Caco-2 (cell line): ENCODE data around the gene CCDC70. TPM values are rescaled to one million over a fixed set of nuclear protein-coding genes. Genes with fewer than 3 reads are reported as not detected.

Experiments used
- BruUV-seq: library from RNA; stranded (reverse); fragments of 400-500 nt; replicated peaks from 2 replicates; lab custom pipeline; 2021; lab: Mats Ljungman, UMichigan
- CTCF ChIA-PET: fragments of 300-600 bp; sonication (Branson Sonifier 250); formaldehyde crosslinking; loops from one replicate; lab custom pipeline; 2022; ENCODE audit warnings: antibody characterized with exemption; lab: Charles Lee
- POLR2A ChIA-PET: fragments of 300-600 bp; sonication (Branson Sonifier 250); formaldehyde crosslinking; loops from one replicate; lab custom pipeline; 2022; ENCODE audit warnings: antibody characterized with exemption; lab: Charles Lee
- DNase-seq, 2 experiments: peaks; one replicate each; pipeline versions ENCODE4 v3.0.0 to v3.0.0-alpha.2; 2020 to 2022
- H3K27me3 ChIP-seq: replicated peaks from 2 replicates; pipeline ENCODE4 v1.6.0; 2011; ENCODE audit warnings: low read length; ENCODE audit not compliant: control insufficient read depth, insufficient read depth
- H3K36me3 ChIP-seq: 2 replicates; pipeline ENCODE4 v1.5.1; 2011; ENCODE audit warnings: low read length; ENCODE audit not compliant: control insufficient read depth, insufficient read depth
- H3K4me1 ChIP-seq: fragments of 250-450 bp; sonication (Bioruptor Pico); 2 replicates; pipeline ENCODE4 v1.5.1; 2020; ENCODE audit warnings: mild to moderate bottlenecking
- H3K4me3 ChIP-seq: 2 replicates; pipeline ENCODE4 v1.5.1; 2011; ENCODE audit warnings: low read depth, mild to moderate bottlenecking, control low read depth, low read length
- H3K9me3 ChIP-seq: fragments of 250-450 bp; sonication (Bioruptor Pico); 2 replicates; pipeline ENCODE4 v1.5.1; 2020; ENCODE audit warnings: mild to moderate bottlenecking, moderate library complexity
- H3K27ac Mint-ChIP-seq: one replicate; pipeline ENCODE4 v1.8.0; 2022; ENCODE audit warnings: mixed read lengths; ENCODE audit not compliant: unreplicated experiment
- H3K27me3 Mint-ChIP-seq: one replicate; pipeline ENCODE4 v1.8.0; 2022; ENCODE audit warnings: mixed read lengths; ENCODE audit not compliant: insufficient read depth, unreplicated experiment
- H3K36me3 Mint-ChIP-seq: one replicate; pipeline ENCODE4 v1.8.0; 2022; ENCODE audit warnings: mild to moderate bottlenecking, mixed read lengths; ENCODE audit not compliant: insufficient read depth, unreplicated experiment
- H3K4me1 Mint-ChIP-seq: one replicate; pipeline ENCODE4 v1.8.0; 2022; ENCODE audit warnings: low read depth, mixed read lengths; ENCODE audit not compliant: unreplicated experiment
- H3K4me3 Mint-ChIP-seq: one replicate; pipeline ENCODE4 v1.8.0; 2022; ENCODE audit warnings: mild to moderate bottlenecking, moderate library complexity, mixed read lengths; ENCODE audit not compliant: unreplicated experiment
- H3K9me3 Mint-ChIP-seq: one replicate; pipeline ENCODE4 v1.8.0; 2022; ENCODE audit warnings: mixed read lengths; ENCODE audit not compliant: unreplicated experiment
- CTCF ChIP-seq, 2 experiments: fragments of 200-600 bp in 1 of 2; IDR thresholded peaks; 1 replicate in 1 of 2; 2 replicates in 1 of 2; pipeline versions ENCODE4 v1.5.1 to v1.8.0; 2011 to 2022; ENCODE audit warnings: antibody characterized with exemption in 1 of 2, control low read depth in 1 of 2, inconsistent platforms in 1 of 2, low read depth in 1 of 2, low read length in 1 of 2, mild to moderate bottlenecking in 1 of 2, moderate library complexity in 1 of 2; ENCODE audit not compliant: insufficient read depth in 1 of 2, severe bottlenecking in 1 of 2, unreplicated experiment in 1 of 2
- intact Hi-C: fragments of 100-400 bp; cut with micrococcal nuclease; formaldehyde crosslinking; loops from one replicate; pipeline ENCODE4 v1.10.0; 2022; ENCODE audit not compliant: unreplicated experiment
- total RNA-seq: library from RNA; stranded (reverse); gene quantifications from 2 replicates; pipeline ENCODE4 v1.2.3, GENCODE V29; 2022

CCDC70 gene
- total RNA-seq, 1 experiment from 2014 or later = not detected

- H3K27me3 Mint-ChIP-seq = no peaks in the 10 kb centered on the region
- no peak for TF ChIP-seq CTCF (IDR thresholded peaks at IDR 0.05; ENCODE audit: insufficient read depth in 1 of 2, low read depth in 1 of 2, low read length in 1 of 2, severe bottlenecking in 1 of 2, unreplicated experiment in 1 of 2)
- 0 out of 2 replicates have a peak, but pooled peaks cover 5% of the 10 kb centered on the region for H3K9me3 ChIP-seq
- no peak overlapping the region for H3K4me3 ChIP-seq
- POLR2A ChIA-PET = no interaction called here
- DNase-seq = no peak
- intact Hi-C loops = no loop called here
- no peaks in the 10 kb centered on the region for H3K4me1 Mint-ChIP-seq
- no peaks in the 10 kb centered on the region for H3K36me3 ChIP-seq
- H3K27me3 ChIP-seq = no peaks in the 10 kb centered on the region
- CTCF ChIA-PET = no interaction called here
- H3K36me3 Mint-ChIP-seq = no peaks in the 10 kb centered on the region
- no peak overlapping the region for H3K4me3 Mint-ChIP-seq
- BruUV-seq = no TSS peak
- H3K27ac Mint-ChIP-seq = no peak overlapping the region
- H3K9me3 Mint-ChIP-seq = peaks cover 7% of the 10 kb centered on the region
- no peaks in the 10 kb centered on the region for H3K4me1 ChIP-seq
Observed at GRCh38 chr13:51885651-51886050, 23.9 kb downstream of the CCDC70 start.

- no peaks in the 10 kb centered on the region for H3K27me3 ChIP-seq
Observed at GRCh38 chr13:51887468-51887867, 25.7 kb downstream of the CCDC70 start.

GRCh38 chr13:51892657-51893056, 30.9 kb downstream of the CCDC70 start:
- CTCF ChIA-PET = interaction anchor here (1.0 to 1.2 kb wide), 3 partner anchors 20 to 235 kb away, joined by 3 to 4 read pairs (median 3); no protein-coding TSS in a partner anchor
- POLR2A ChIA-PET = no interaction called here
- no TSS peak for BruUV-seq

More at GRCh38 chr13:51887468-51887867, 25.7 kb downstream of the CCDC70 start:
- no peak overlapping the region for H3K4me3 ChIP-seq
- 0 out of 2 replicates have a peak, but pooled peaks cover 5% of the 10 kb centered on the region for H3K9me3 ChIP-seq
- Mint-ChIP-seq H3K36me3 (no peaks in the 10 kb centered on the region), H3K4me3 (no peak overlapping the region), H3K4me1 (no peaks in the 10 kb centered on the region), H3K27ac (no peak overlapping the region), H3K9me3 (peaks cover 7% of the 10 kb centered on the region), H3K27me3 (no peaks in the 10 kb centered on the region)
- intact Hi-C loops = no loop called here
- BruUV-seq = no TSS peak
- no peaks in the 10 kb centered on the region for H3K36me3 ChIP-seq
- no peak for DNase-seq
- POLR2A ChIA-PET = no interaction called here
- H3K4me1 ChIP-seq = no peaks in the 10 kb centered on the region
- no peak for TF ChIP-seq CTCF (IDR thresholded peaks at IDR 0.05; ENCODE audit: insufficient read depth in 1 of 2, low read depth in 1 of 2, low read length in 1 of 2, severe bottlenecking in 1 of 2, unreplicated experiment in 1 of 2)
- CTCF ChIA-PET = no interaction called here

More at GRCh38 chr13:51892657-51893056, 30.9 kb downstream of the CCDC70 start:
- intact Hi-C loops = no loop called here
- Mint-ChIP-seq H3K27me3 (no peaks in the 10 kb centered on the region), H3K4me1 (peaks cover 8% of the 10 kb centered on the region), H3K4me3 (no peak overlapping the region), H3K36me3 (no peaks in the 10 kb centered on the region), H3K27ac (no peak overlapping the region), H3K9me3 (no peaks in the 10 kb centered on the region)
- no peak for TF ChIP-seq CTCF (IDR thresholded peaks at IDR 0.05; ENCODE audit: insufficient read depth in 1 of 2, low read depth in 1 of 2, low read length in 1 of 2, severe bottlenecking in 1 of 2, unreplicated experiment in 1 of 2)
- Histone ChIP-seq H3K4me1 (no peaks in the 10 kb centered on the region), H3K27me3 (no peaks in the 10 kb centered on the region), H3K4me3 (no peak overlapping the region), H3K36me3 (no peaks in the 10 kb centered on the region), H3K9me3 (no peaks in the 10 kb centered on the region)
- DNase-seq = no peak
